Placental epithelial cell (primary cell): ENCODE data around the gene CPNE9. TPM values are rescaled to one million over a fixed set of nuclear protein-coding genes. Genes with fewer than 3 reads are reported as not detected.

ENCODE experiments used
- total RNA-seq: library from RNA; depleted of rRNA; stranded (reverse); fragments of >200 nt; gene quantifications from 2 replicates; pipeline ENCODE4 v1.2.3, GENCODE V29; 2012

The CPNE9 gene, protein sequence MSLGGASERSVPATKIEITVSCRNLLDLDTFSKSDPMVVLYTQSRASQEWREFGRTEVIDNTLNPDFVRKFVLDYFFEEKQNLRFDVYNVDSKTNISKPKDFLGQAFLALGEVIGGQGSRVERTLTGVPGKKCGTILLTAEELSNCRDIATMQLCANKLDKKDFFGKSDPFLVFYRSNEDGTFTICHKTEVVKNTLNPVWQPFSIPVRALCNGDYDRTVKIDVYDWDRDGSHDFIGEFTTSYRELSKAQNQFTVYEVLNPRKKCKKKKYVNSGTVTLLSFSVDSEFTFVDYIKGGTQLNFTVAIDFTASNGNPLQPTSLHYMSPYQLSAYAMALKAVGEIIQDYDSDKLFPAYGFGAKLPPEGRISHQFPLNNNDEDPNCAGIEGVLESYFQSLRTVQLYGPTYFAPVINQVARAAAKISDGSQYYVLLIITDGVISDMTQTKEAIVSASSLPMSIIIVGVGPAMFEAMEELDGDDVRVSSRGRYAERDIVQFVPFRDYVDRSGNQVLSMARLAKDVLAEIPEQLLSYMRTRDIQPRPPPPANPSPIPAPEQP
- not detected in 2 replicates for total RNA-seq

GRCh38 chr3:9703736-9704346 is at the start of gene CPNE9:
Gene CPNE9, plus strand, starts transcription at chr3:9703833. Its CDS starts 164 bp downstream, at chr3:9703997.

DNA sequence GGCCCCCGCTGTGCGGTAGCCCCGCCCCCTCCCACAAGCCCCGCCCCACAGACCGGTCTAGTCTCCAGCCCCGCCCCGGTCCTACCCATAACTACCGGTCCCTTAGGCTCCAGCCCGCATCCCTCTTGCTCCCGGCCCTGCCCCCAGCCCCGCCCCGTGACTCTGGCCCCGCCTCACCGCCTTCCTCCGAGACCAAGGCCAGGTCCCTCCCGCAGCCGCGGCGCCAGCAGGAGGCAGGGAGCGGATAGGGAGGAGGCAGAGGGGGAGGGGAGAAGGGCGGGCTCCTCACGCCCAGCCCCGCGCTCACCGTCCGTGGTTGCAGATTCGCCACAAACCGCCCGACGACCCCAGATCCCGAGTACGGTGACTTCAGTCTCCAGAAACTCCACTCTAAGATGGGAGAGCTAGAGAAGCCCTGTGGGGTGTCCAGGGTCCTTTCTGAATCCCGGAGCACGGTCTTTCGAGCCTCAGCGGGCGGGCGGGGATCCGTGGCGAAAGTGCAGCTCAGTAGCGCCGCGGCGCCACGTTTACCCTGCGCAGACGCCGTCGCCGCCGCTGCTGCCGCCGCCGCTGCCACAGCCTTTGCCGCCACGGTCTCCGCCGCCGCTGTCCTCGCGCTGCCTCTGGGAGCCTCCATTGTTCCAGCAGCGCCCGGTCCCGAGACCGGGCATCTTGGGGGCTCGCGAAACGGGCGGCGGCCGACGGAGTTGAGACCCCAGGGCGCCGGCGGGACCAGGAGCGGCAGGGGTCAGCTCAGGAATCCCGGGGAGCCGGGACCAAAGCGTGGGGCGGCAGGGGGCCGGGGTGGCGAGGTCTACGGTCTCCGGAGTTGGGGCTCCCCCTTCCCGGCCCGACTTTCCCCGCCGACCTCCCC is 27.8 kb downstream of the CPNE9 start, which contains the start of gene BRPF1:
Gene BRPF1 (plus strand): TSS at position 530 of the 874 bp plus-strand sequence. CDS start 2,406 bp downstream, outside the sequence.

DNA sequence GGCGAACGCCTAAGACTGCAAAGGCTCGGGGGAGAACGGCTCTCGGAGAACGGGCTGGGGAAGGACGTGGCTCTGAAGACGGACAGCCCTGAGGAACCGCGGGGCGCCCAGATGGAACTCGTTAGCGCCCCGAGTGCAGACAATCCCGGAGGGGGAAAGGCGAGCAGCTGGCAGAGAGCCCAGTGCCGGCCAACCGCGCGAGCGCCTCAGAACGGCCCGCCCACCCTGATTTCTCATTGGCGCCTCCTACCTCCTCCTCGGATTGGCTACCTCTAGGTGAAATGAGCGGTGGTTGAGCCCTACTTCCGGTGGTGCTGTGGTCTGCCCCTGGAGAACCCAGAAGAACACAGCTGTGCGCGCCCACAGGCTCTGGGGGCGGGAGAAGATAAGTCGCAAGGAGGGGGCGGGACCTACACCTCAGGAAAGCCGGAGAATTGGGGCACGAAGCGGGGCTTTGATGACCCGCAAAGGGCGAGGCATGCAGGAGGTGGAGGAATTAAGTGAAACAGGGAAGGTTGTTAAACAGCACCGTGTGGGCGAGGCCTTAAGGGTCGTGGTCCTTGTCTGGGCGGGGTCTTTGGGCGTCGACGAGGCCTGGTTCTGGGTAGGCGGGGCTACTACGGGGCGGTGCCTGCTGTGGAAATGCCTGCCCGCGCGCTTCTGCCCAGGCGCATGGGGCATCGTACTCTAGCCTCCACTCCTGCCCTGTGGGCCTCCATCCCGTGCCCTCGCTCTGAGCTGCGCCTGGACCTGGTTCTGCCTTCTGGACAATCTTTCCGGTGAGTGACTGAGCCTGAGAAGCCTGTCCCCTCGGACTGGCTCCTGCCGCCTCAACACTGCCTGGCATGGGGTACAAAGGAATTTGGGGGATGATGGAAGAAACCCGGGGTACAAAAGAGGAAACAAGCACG is 46.3 kb downstream of the CPNE9 start, which contains the start of gene OGG1:
Gene OGG1 (plus strand): TSS at position 308 of the 911 bp plus-strand sequence. CDS start 335 bp downstream, at position 643.

DNA sequence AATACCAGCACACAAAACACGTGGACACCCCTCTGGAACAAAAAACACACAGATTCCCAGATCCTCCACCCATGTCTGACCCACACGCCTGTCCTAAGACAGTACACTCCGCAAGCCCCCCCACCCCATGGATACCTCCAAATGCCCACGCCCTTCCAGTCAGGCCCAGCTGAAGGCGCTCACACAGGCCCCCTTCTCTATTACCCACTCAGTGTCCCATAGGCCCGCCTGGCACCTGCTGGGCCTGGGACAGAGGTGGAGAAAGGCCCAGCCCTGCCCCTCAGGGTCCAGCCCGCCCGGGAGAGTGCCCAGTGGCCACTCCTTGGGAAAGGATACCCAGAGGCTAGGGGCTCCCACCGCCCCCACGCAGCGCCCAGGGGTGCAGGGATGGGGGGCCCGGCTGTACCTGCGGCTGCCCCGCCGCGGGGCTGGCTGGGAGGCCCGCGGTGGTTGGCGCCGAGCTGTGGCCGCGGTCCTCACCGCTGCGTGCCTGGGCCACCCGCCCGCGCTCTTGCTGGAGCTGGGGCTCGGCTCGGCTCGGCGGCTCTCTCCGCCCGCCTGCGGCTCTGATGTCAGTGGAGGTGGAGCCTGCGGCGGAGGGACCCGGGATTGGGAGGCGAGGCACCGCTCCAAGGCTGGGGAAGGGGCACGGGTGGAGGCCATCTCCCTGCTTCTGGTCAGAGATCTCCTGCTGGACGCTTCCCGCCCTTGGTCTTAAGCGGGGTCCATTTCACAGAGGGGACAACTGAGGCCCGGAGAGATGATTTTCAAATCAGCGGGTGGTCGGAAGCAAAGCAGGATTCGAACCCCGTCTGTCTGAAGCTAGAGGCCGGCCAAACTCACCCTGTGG is 66.0 kb downstream of the CPNE9 start, which contains the start of gene CAMK1:
Gene CAMK1 (minus strand): TSS at position 522 of the 850 bp plus-strand sequence. CDS start 2,198 bp downstream, outside the sequence.

Other genes with a start within 250 kb of the CPNE9 start
- gene LHFPL4, start 150.0 kb upstream of the CPNE9 start, total RNA-seq = not detected in 2 replicates
- 27.9 and 36.7 TPM in 2 replicates for gene MTMR14, start 54.3 kb upstream of the CPNE9 start, total RNA-seq
- gene BRPF1, start 27.9 kb downstream of the CPNE9 start, total RNA-seq = 18.5 and 18.8 TPM in 2 replicates
- 27.1 and 29.4 TPM in 2 replicates for gene OGG1, start 46.1 kb downstream of the CPNE9 start, total RNA-seq
- 1.6 and 2.5 TPM in 2 replicates for gene CAMK1, start 66.1 kb downstream of the CPNE9 start, total RNA-seq
- 71.1 and 83.3 TPM in 2 replicates for gene TADA3, start 88.6 kb downstream of the CPNE9 start, total RNA-seq
- gene ARPC4, start 89.2 kb downstream of the CPNE9 start, total RNA-seq = 159 and 256 TPM in 2 replicates
- 24.4 and 90.3 TPM in 2 replicates for gene TTLL3, start 106.4 kb downstream of the CPNE9 start, total RNA-seq
- 53.8 and 120 TPM in 2 replicates for gene RPUSD3, start 140.2 kb downstream of the CPNE9 start, total RNA-seq
- gene CIDEC, start 176.4 kb downstream of the CPNE9 start, total RNA-seq = 3.5 and 5.1 TPM in 2 replicates
- 53.0 and 72.9 TPM in 2 replicates for gene JAGN1, start 186.8 kb downstream of the CPNE9 start, total RNA-seq
- 44.7 and 50.6 TPM in 2 replicates for gene IL17RE, start 199.0 kb downstream of the CPNE9 start, total RNA-seq
- gene IL17RC, start 213.3 kb downstream of the CPNE9 start, total RNA-seq = 365 and 408 TPM in 2 replicates
- gene CRELD1, start 230.0 kb downstream of the CPNE9 start, total RNA-seq = 33.5 and 40.8 TPM in 2 replicates
- gene PRRT3, start 248.6 kb downstream of the CPNE9 start, total RNA-seq = 1.8 and 3.1 TPM in 2 replicates